SJCRH30 (cell line): Measurements from ENCODE around the gene TARM1. TPM values are rescaled to one million over a fixed set of nuclear protein-coding genes. Genes with fewer than 3 reads are reported as not detected.
A peak's percentile ranks its signal among the peaks of the same experiment; 100 is the strongest.
"Not testable (repeated sequence)": the region's sequence is repeated elsewhere in the genome, so short reads cannot be mapped to it uniquely, and the experiment has no call there.

Source experiments
- DNase-seq, 2 experiments: peaks; one replicate each; pipeline ENCODE4 v3.0.0-alpha.2; 2015 to 2020
- H3K27ac ChIP-seq: fragments of 250-450 bp; sonication (Bioruptor Pico); 2 replicates; pipeline ENCODE4 v1.5.1; 2020; ENCODE audit warnings: mild to moderate bottlenecking, moderate library complexity
- H3K27me3 ChIP-seq: fragments of 250-450 bp; sonication (Bioruptor Pico); 2 replicates; pipeline ENCODE4 v1.5.1; 2020; ENCODE audit warnings: mild to moderate bottlenecking, moderate library complexity
- H3K36me3 ChIP-seq: fragments of 250-450 bp; sonication (Bioruptor Pico); 2 replicates; pipeline ENCODE4 v1.5.1; 2020; ENCODE audit warnings: mild to moderate bottlenecking, moderate library complexity
- H3K4me1 ChIP-seq: fragments of 250-450 bp; sonication (Bioruptor Pico); 2 replicates; pipeline ENCODE4 v1.5.1; 2020; ENCODE audit warnings: mild to moderate bottlenecking, moderate library complexity
- H3K4me3 ChIP-seq: fragments of 250-450 bp; sonication (Bioruptor Pico); 2 replicates; pipeline ENCODE4 v1.5.1; 2020; ENCODE audit warnings: mild to moderate bottlenecking, moderate library complexity
- H3K9me3 ChIP-seq: fragments of 250-450 bp; sonication (Bioruptor Pico); replicated peaks from 2 replicates; pipeline ENCODE4 v1.5.1; 2020; ENCODE audit warnings: mild to moderate bottlenecking, moderate library complexity
- total RNA-seq: library from RNA; depleted of rRNA; stranded (reverse); fragments of >200 nt; shearing (Covaris generic); gene quantifications from 2 replicates; pipeline ENCODE4 v1.2.3, GENCODE V29; 2014

The TARM1 gene
- total RNA-seq, 1 experiment from 2014 or later = not detected

DNA sequence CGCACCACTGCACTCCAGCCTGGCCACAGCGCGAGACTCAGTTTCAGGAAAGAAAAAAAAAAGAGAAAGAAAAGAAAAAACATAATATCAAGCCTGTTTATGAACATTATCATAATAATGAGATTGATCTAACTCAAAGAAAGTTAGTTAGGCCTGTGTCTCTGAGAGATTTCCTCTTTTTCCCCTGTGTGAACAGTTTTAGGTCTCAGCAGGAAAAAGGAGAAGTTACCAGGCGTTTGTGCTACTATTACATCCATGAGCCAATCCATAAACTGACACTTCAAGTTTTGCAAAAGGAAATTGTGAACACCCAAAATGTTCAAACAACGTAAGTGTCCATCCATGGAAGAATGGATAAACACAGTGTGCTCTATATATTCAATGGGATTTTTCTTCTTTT is 3.8 kb downstream of the TARM1 start:
- DNase-seq = no peak
- Histone ChIP-seq H3K27me3 (no peaks in the 10 kb centered on the region), H3K4me3 (no peak overlapping the region), H3K36me3 (no peaks in the 10 kb centered on the region), H3K9me3 (no peaks in the 10 kb centered on the region), H3K27ac (no peak overlapping the region), H3K4me1 (no peaks in the 10 kb centered on the region)

DNA sequence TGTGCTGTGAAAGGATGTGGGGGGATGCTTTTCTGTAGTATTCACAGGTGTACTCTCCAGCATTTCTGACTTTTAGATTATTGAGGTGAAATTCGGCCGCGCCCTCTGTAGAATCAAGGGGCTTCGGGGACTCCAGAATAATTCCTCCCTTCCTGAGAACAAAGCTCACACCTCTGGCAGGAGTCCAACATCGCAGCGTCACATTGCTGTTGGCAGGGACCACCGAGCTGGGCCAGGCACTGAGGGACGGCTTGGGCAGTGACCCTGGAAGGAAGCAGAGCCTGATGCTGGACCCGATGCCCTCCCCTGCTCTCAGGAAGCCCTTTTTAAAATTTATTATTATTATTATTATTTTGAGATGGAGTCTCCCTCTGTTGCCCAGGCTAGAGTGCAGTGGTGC is 6.3 kb downstream of the TARM1 start:
- Histone ChIP-seq H3K4me1 (no peaks in the 10 kb centered on the region), H3K9me3 (no peaks in the 10 kb centered on the region), H3K4me3 (no peak overlapping the region), H3K36me3 (no peaks in the 10 kb centered on the region), H3K27me3 (no peaks in the 10 kb centered on the region), H3K27ac (no peak overlapping the region)
- DNase-seq = no peak

DNA sequence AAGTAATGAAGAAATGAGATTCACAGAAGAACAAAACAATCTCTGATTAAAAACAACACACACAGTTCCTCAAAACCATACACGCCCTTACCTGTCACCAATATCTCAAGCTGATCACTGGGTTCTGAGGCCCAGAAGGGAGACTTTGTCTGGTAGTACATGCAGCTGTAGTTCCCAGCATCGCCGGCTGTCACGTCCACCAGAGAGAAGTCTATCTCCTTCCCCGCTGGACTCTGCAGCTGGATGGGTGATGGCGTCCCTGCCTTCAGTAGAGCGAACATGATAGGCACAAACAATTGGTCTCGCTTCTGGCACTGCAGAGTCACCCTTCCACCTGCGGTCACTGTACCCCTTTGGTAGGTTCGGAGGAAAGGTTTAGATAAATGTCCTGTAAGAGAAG is 7.3 kb downstream of the TARM1 start:
- Histone ChIP-seq H3K4me3 (no peak overlapping the region), H3K4me1 (no peaks in the 10 kb centered on the region), H3K9me3 (no peaks in the 10 kb centered on the region), H3K36me3 (no peaks in the 10 kb centered on the region), H3K27me3 (no peaks in the 10 kb centered on the region), H3K27ac (no peak overlapping the region)
- DNase-seq = no peak

DNA sequence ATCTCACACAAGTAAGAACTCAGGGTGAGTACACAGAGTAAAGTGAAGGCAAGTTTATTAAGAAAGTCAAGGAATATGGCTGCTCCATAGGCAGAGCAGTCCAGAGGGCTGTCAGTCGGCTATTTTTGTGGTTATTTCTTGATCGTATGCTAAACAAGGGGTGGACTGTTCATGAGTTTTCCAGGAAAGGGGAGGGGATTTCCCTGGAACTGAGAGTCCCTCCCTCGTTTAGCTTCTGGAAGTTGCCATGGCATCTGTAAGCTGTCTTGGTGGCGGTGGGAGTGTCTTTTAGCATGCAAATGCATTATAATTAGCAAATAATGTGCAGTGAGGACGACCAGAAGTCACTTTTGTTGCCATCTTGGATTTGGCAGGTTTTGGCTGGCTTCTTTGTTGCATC is 11.7 kb downstream of the TARM1 start:
- no peak for DNase-seq
- Histone ChIP-seq H3K9me3 (no peaks in the 10 kb centered on the region), H3K27ac (no peak overlapping the region), H3K4me1 (no peaks in the 10 kb centered on the region), H3K4me3 (no peak overlapping the region), H3K27me3 (no peaks in the 10 kb centered on the region), H3K36me3 (no peaks in the 10 kb centered on the region)

DNA sequence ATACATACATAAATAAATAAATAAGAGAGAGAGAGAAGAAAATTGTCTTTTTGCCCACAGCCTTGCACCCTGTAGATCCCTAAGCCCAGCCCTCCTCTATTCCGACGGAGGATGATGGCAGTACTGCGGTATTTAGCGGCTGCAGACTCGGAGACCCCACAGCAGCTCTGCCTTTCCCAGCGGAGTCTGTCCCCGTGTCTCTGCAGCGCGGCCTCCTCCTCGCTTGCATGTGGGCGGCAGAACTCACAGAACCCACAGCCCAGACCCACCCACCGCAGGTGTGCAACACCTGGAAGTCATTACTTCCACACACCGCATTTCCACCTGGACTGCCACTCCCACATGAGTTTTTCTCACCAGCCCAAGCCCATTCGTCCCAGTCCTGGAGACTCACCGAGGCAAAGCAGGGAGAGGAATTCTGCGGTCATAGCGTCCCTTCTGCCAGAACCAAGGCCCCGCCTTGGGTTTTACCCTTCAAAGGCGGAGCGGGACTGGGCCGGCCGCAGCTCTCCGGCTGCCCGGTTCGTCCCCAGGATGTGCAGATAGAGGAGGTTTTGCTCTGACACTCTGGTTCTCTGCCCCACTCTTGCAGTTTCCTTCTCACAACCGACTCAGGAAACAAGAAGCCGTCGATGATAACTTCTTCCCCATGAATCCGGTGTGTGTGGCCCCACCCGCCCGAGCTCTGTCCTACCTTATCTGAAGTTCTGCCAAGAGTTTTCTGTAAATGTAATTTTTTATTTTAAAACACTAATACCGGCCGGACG is 17.6 kb downstream of the TARM1 start, which contains the start of gene VSTM1:
Gene VSTM1, minus strand, starts transcription at position 548 of the 767 bp plus-strand sequence. Its CDS starts 120 bp downstream, at position 428.
- no peaks in the 10 kb centered on the region for H3K36me3 ChIP-seq
- no peaks in the 10 kb centered on the region for H3K4me1 ChIP-seq
- no peaks in the 10 kb centered on the region; the same call in 1 of the 2 replicates for H3K27me3 ChIP-seq
- DNase-seq = no peak
- H3K4me3 ChIP-seq = no peak within 1 kb of the TSS
- no peaks in the 10 kb centered on the region for H3K9me3 ChIP-seq
- H3K27ac ChIP-seq = no peak within 1 kb of the TSS

DNA sequence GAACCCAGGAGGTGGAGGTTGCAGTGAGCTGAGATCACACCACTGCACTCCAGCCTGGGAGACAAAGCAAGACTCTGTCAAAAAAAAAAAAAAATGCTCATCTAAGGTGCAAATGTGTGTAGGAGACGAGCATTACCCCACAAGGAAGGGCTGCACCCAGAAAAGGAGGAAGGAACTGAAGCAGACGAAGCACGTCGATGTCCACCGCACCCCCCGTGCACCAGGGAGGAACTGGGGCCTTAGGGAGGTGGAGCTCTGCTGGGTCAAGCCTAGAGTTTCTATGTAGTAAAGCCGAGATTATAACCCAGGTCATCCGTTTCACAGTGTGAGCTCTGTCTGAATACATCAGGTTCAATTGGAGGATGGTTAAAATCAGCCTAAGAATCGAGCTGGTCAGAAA is 18.5 kb downstream of the TARM1 start:
- no peaks in the 10 kb centered on the region; the same call in 1 of the 2 replicates for H3K27me3 ChIP-seq
- H3K4me3 ChIP-seq = no peak overlapping the region
- no peak overlapping the region for H3K27ac ChIP-seq
- no peaks in the 10 kb centered on the region for H3K36me3 ChIP-seq
- H3K4me1 ChIP-seq = no peaks in the 10 kb centered on the region
- H3K9me3 ChIP-seq = no peaks in the 10 kb centered on the region
- DNase-seq = no peak

DNA sequence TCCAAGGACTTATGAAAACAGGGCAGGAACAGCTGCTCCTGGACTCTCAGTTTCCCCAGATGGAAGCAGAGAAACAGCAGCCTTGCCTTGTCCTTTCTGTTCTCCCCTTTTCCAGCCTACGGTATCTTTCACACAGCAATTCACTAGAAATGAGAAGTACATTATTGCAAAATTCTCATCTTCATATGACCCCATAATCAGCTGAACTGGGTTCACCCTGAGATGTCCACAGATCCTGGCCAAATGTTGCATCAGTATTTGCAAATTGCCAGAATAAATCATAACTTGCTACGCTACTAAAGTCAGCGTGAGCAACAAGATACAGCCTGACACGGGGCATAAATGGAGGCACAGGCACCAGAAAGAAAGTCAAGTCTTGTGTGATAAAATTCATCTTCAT is 33.5 kb downstream of the TARM1 start:
- H3K36me3 ChIP-seq = no peaks in the 10 kb centered on the region
- no peaks in the 10 kb centered on the region for H3K4me1 ChIP-seq
- no peaks in the 10 kb centered on the region for H3K9me3 ChIP-seq
- 0 out of 2 replicates have a peak, but pooled peaks cover 4% of the 10 kb centered on the region for H3K27me3 ChIP-seq
- H3K27ac ChIP-seq = no peak overlapping the region
- H3K4me3 ChIP-seq = no peak overlapping the region
- no peak for DNase-seq

DNA sequence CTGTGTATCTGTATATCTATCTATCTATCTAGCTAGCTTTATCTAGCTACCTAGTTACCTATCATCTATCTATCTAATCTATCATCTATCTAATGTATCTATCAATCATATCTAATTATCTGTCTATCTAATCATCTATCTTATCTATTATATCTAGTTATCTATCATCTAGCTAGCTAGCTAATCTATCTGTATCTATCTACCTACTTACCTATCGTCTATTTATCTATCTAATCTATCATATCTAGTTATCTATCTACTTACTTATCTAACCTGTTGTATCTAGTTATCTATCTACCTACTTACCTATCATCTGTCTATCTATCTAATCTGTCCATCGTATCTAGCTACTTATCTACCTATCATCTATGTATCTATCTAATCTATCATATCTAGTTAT is 35.4 kb downstream of the TARM1 start:
- H3K4me1 ChIP-seq = no peaks in the 10 kb centered on the region
- no peak for DNase-seq
- H3K4me3 ChIP-seq = no peak overlapping the region
- H3K9me3 ChIP-seq = no peaks in the 10 kb centered on the region
- H3K27ac ChIP-seq = no peak overlapping the region
- 0 out of 2 replicates have a peak, but pooled peaks cover 4% of the 10 kb centered on the region for H3K27me3 ChIP-seq
- H3K36me3 ChIP-seq = no peaks in the 10 kb centered on the region

DNA sequence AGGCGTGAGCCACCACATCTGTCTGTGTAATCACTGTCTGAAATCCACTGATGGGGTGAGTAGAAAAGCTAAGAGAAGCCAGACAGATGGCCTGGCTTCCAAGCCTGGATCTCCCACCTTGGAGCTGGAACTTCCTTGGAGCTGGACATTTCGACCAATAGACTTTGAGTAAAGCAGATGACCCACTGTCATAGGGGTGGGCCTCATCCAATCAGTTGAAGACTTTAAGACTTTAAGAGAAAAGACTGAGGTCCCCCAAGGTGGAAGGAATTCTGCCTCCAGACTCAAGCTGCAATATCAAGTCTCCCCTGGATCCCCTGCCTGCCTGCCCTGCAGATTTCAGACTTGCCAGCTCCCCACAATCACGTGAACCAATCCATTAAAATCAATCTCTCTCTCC is 38.2 kb downstream of the TARM1 start:
- Histone ChIP-seq H3K9me3 (no peaks in the 10 kb centered on the region), H3K4me3 (no peak overlapping the region), H3K27me3 (0 out of 2 replicates have a peak, but pooled peaks cover 4% of the 10 kb centered on the region), H3K4me1 (no peaks in the 10 kb centered on the region), H3K36me3 (no peaks in the 10 kb centered on the region), H3K27ac (no peak overlapping the region)
- DNase-seq = no peak

DNA sequence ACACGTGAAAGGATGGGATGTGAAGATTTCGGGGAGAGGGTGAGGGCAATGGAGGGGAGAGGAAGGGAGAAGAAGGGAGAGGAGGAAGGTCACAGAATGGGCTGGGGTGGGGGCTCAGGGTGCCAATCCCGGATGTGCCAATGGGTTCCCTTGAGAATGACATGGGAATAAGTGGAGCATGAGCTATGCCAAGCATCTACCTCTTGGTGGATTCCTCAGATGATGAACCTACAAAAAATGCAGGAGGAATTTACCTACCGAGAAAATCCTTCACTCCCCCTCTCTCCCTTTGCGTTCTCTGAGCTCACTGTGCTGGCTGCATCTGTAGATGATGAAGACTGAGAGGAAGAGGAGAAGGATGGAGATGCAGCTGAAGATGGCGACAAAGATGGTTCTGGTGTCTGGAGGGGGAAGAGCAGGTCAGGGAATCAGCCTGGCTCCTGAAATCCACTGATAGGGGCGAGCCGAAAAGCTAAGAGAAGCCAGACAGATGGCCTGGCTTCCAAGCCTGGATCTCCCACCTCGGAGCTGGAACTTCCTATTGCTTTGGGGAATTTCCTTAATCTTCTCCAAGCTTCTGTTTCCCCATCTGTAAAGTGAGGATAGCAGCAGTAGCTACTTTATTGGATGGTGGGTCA is 39.1 kb downstream of the TARM1 start:
- Histone ChIP-seq H3K4me1 (no peaks in the 10 kb centered on the region), H3K36me3 (no peaks in the 10 kb centered on the region), H3K9me3 (no peaks in the 10 kb centered on the region), H3K27me3 (0 out of 2 replicates have a peak, but pooled peaks cover 4% of the 10 kb centered on the region), H3K27ac (no peak overlapping the region), H3K4me3 (no peak overlapping the region)
- DNase-seq = no peak

DNA sequence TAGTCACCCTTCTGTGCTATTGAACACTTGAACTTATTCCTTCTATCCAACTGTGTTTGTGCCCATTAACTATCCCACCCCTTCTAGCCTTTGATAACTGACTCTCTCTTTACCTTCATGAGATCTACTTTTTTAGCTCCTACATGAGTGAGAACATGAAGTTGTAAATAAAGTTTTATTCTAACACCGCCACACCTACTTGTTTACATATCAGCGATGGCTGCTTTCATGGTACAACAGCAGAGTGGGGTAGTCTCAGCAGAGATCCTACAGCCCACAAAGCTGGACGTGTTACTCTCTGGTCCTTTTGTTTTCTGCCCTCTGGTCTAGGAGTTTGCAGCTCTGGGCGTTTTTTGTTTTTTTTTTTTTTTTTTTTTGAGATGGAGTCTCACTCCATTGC is 41.2 kb downstream of the TARM1 start:
- H3K27me3 ChIP-seq = no peaks in the 10 kb centered on the region
- no peak overlapping the region for H3K4me3 ChIP-seq
- no peak overlapping the region for H3K27ac ChIP-seq
- no peaks in the 10 kb centered on the region for H3K36me3 ChIP-seq
- no peaks in the 10 kb centered on the region for H3K4me1 ChIP-seq
- no peaks in the 10 kb centered on the region for H3K9me3 ChIP-seq
- DNase-seq = no peak

DNA sequence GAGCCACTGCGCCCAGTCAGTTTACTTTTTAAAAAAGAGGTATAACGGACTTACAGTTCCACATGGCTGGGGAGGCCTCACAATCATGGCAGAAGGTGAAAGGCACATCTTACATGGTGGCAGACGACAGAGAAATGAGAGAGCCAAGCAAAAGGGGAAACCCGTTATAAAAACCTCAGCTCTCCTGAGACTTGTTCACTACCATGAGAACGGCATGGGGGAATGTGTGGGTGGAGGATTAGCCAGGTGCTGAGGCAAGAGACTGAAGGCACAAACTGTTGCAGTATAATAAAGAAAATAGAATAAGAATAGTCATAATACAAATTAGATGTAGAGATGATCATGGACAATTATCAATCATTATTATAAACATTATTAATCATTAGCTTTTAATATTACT is 44.6 kb downstream of the TARM1 start:
- not testable (repeated sequence) for DNase-seq, H3K27ac ChIP-seq, H3K36me3 ChIP-seq, H3K4me1 ChIP-seq, H3K4me3 ChIP-seq, H3K27me3 ChIP-seq, H3K9me3 ChIP-seq

DNA sequence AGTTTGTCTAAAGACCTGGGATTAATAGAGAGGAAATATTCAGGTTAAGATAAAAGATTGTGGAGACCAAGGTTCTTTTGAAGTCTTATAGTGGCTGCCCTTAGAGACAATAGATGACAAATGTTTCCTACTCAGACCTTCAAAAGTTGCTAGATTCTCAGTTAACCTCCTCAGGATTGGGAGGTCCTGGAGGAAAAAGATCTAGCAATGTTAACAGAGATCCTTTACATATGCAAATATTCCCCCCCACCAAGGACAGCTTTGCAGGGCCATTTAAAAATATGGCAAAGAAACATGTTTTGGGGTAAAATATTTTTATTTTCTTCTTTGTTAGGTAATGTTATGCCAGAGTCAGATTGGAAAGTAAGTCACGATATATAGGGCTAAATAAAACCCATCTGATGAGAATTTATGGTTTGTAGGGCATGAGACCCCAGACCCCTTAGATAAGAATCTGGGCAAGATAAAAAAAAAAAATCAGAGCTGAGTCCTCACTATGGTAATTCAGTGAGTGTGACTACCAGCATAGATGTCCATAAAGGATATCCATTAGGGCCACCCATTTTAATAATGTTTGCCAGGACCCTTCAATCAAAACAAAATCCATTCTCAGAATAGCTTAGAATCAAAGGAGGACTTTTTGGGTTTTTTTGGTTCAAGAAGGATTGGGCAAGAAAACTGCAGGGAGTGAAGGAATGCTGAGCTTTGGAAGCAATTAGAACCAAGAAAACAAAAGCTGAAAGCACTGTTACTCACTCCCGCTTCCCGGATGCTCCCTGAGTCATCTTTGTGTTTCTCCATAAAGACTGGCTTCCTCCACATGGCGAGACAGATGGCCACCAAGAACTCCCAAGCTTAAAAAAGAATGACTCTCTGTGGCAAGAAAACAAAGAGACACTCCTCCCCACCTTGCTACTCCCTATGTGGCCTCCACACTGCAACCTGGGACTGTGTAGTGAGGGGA is 45.7 kb downstream of the TARM1 start:
- no peak for DNase-seq
- H3K4me3 ChIP-seq = no peak overlapping the region
- no peaks in the 10 kb centered on the region for H3K4me1 ChIP-seq
- no peaks in the 10 kb centered on the region for H3K36me3 ChIP-seq
- no peaks in the 10 kb centered on the region for H3K9me3 ChIP-seq
- H3K27me3 ChIP-seq = no peaks in the 10 kb centered on the region
- H3K27ac ChIP-seq = no peak overlapping the region

DNA sequence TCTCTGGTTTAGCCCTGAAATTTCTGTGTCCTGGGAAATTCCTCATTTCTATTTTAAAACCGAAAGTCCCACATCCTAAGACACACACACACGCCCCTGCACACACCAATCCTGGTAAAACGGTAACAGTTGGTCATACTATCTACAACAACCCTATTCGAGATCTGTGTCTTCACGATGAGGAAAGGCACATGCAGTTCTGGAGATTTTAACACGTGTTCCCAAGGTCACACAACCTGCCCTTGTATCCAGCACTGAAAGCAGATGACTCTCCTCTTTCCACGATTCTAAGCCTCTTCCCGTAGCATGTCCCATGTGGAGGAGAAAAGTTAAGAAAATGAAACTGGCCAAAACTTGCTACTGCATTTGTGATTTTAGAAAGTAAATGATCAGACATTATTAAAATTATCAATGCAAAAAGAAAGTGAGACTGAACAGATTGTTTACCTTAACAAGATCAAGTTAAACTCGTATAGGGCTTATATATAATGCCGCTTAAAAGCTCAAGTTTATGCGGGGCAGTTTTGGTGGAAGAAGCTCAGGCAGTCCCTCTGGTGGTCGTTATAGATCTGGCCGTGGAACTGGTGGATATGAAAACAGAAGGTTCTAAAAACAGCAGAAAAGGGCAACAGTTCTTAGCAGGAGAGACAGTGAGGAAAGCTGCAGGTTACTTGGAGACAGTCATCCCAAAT is 50.1 kb downstream of the TARM1 start:
- no peaks in the 10 kb centered on the region for H3K36me3 ChIP-seq
- no peaks in the 10 kb centered on the region for H3K27me3 ChIP-seq
- H3K9me3 ChIP-seq = no peaks in the 10 kb centered on the region
- H3K27ac ChIP-seq = no peak overlapping the region
- DNase-seq = peak in 1 of 2 experiments; percentile 31
- no peaks in the 10 kb centered on the region for H3K4me1 ChIP-seq
- no peak overlapping the region for H3K4me3 ChIP-seq
